Smooth muscle cell (in vitro differentiated cells): Measurements from ENCODE around the gene MYO3B. TPM values are rescaled to one million over a fixed set of nuclear protein-coding genes. Genes with fewer than 3 reads are reported as not detected.

Experiments
- DNase-seq: peaks from one replicate; lab custom pipeline; 2025; ENCODE audit not compliant: unreplicated experiment; lab: John Stamatoyannopoulos, UW
- H2AFZ ChIP-seq: fragments of 200-600 bp; sonication (generic); 2 replicates; pipeline ENCODE4 v1.6.0; 2016; ENCODE audit warnings: antibody characterized with exemption, low read depth, mild to moderate bottlenecking
- H3F3A ChIP-seq: fragments of 200-600 bp; sonication (generic); 2 replicates; pipeline ENCODE4 v1.6.0; 2017; ENCODE audit warnings: antibody characterized with exemption, low read depth
- H3K27ac ChIP-seq: fragments of 200-600 bp; sonication (generic); 2 replicates; pipeline ENCODE4 v1.5.1; 2016; ENCODE audit warnings: low read depth, mild to moderate bottlenecking
- H3K27me3 ChIP-seq: fragments of 200-600 bp; sonication (generic); 2 replicates; pipeline ENCODE4 v1.6.1; 2016; ENCODE audit warnings: low read depth, mild to moderate bottlenecking
- H3K36me3 ChIP-seq: fragments of 200-600 bp; sonication (generic); 2 replicates; pipeline ENCODE4 v1.5.1; 2016; ENCODE audit warnings: low read depth
- H3K4me1 ChIP-seq: fragments of 200-600 bp; sonication (generic); 2 replicates; pipeline ENCODE4 v1.5.1; 2016; ENCODE audit warnings: low read depth
- H3K4me2 ChIP-seq: fragments of 200-600 bp; sonication (generic); 2 replicates; pipeline ENCODE4 v1.6.0; 2016; ENCODE audit warnings: mild to moderate bottlenecking
- H3K4me3 ChIP-seq: fragments of 200-600 bp; sonication (generic); 2 replicates; pipeline ENCODE4 v1.5.1; 2016; ENCODE audit warnings: mild to moderate bottlenecking
- H3K79me2 ChIP-seq: fragments of 200-600 bp; sonication (generic); 2 replicates; pipeline ENCODE4 v1.6.0; 2016; ENCODE audit warnings: low read depth, mild to moderate bottlenecking
- H3K9ac ChIP-seq: fragments of 200-600 bp; sonication (generic); 2 replicates; pipeline ENCODE4 v1.6.0; 2016; ENCODE audit warnings: low read depth
- H3K9me3 ChIP-seq: fragments of 200-600 bp; sonication (generic); replicated peaks from 2 replicates; pipeline ENCODE4 v1.5.1; 2016; ENCODE audit warnings: low read depth
- H4K20me1 ChIP-seq: fragments of 200-600 bp; sonication (generic); 2 replicates; pipeline ENCODE4 v1.6.0; 2016; ENCODE audit warnings: low read depth
- CTCF ChIP-seq: fragments of 200-600 bp; sonication (generic); IDR thresholded peaks from 2 replicates; pipeline ENCODE4 v1.5.1; 2017; ENCODE audit warnings: borderline replicate concordance, mild to moderate bottlenecking, antibody characterized with exemption; ENCODE audit not compliant: insufficient read depth, poor library complexity, severe bottlenecking
- WGBS: methylation state at CpG from one replicate; pipeline ENCODE4 v1.1.7; 2016; ENCODE audit warnings: low lambda C conversion rate; 5-methylcytosine and 5-hydroxymethylcytosine counted together
- polyA plus RNA-seq: library from polyadenylated mRNA; unstranded; fragments of >200 nt; fragmentation: Nextera tagmentation; extraction: Ambion mirVana; gene quantifications from 2 replicates; pipeline ENCODE4 v1.2.1, GENCODE V29; 2016
- total RNA-seq: library from RNA; depleted of rRNA; stranded (reverse); fragments of >200 nt; gene quantifications from 2 replicates; pipeline ENCODE4 v1.2.3, GENCODE V29; 2014

MYO3B gene
- total and polyA plus RNA-seq, 2 experiments from 2014 or later, result 0.47 to 3.1 TPM

- no peak for DNase-seq
- H3F3A ChIP-seq, result no peaks in the 10 kb centered on the region
- H3K79me2 ChIP-seq, result no peaks in the 10 kb centered on the region
- H3K9ac ChIP-seq, result no peak overlapping the region
- H3K4me1 ChIP-seq, result peaks cover 5% of the 10 kb centered on the region
- WGBS, result 67% methylated on average over 3 of the region's 3 CpGs
- no peaks in the 10 kb centered on the region for H3K27me3 ChIP-seq
- no peak overlapping the region for H3K27ac ChIP-seq
- no peak overlapping the region for H3K4me2 ChIP-seq
- H2AFZ ChIP-seq, result peak overlapping the region; percentile 72
- H3K4me3 ChIP-seq, result no peak overlapping the region
- no peaks in the 10 kb centered on the region for H4K20me1 ChIP-seq
- no peaks in the 10 kb centered on the region for H3K36me3 ChIP-seq
- H3K9me3 ChIP-seq, result no peaks in the 10 kb centered on the region
- TF ChIP-seq CTCF, result no peak
Measured at GRCh38 chr2:170485254-170486026, 307.5 kb downstream of the MYO3B start.

- peaks cover 5% of the 10 kb centered on the region for H3K4me1 ChIP-seq
- no peaks in the 10 kb centered on the region for H3F3A ChIP-seq
- no peak overlapping the region for H3K4me3 ChIP-seq
- H3K9ac ChIP-seq, result no peak overlapping the region
- 95% methylated on average over 3 of the region's 3 CpGs for WGBS
- H2AFZ ChIP-seq, result no peak overlapping the region
- no peaks in the 10 kb centered on the region for H3K79me2 ChIP-seq
- no peaks in the 10 kb centered on the region for H4K20me1 ChIP-seq
- no peak overlapping the region for H3K4me2 ChIP-seq
- no peak overlapping the region for H3K27ac ChIP-seq
- no peak for DNase-seq
- H3K9me3 ChIP-seq, result no peaks in the 10 kb centered on the region
- TF ChIP-seq CTCF, result no peak
- H3K27me3 ChIP-seq, result no peaks in the 10 kb centered on the region
- no peaks in the 10 kb centered on the region for H3K36me3 ChIP-seq
Measured at GRCh38 chr2:170486730-170487129, 308.8 kb downstream of the MYO3B start.

- H3K27ac ChIP-seq, result no peak overlapping the region
- no peak for DNase-seq
- H3K9ac ChIP-seq, result no peak overlapping the region
- no peaks in the 10 kb centered on the region for H3K36me3 ChIP-seq
- H2AFZ ChIP-seq, result no peak overlapping the region
- no peak overlapping the region for H3K4me2 ChIP-seq
- no peak for TF ChIP-seq CTCF
- H3K27me3 ChIP-seq, result no peaks in the 10 kb centered on the region
- H3K4me1 ChIP-seq, result peaks cover 5% of the 10 kb centered on the region
- H3K9me3 ChIP-seq, result no peaks in the 10 kb centered on the region
- H3F3A ChIP-seq, result no peaks in the 10 kb centered on the region
- H4K20me1 ChIP-seq, result no peaks in the 10 kb centered on the region
- WGBS, result 91% methylated on average over 1 of the region's 1 CpG
- H3K4me3 ChIP-seq, result no peak overlapping the region
- no peaks in the 10 kb centered on the region for H3K79me2 ChIP-seq
Measured at GRCh38 chr2:170488807-170489206, 310.9 kb downstream of the MYO3B start.

GRCh38 chr2:170492010-170492409, 314.1 kb downstream of the MYO3B start:
- WGBS, result 92% methylated on average over 3 of the region's 3 CpGs
- H3K9ac ChIP-seq, result no peak overlapping the region
- no peak overlapping the region for H2AFZ ChIP-seq

More at GRCh38 chr2:170492010-170492409, 314.1 kb downstream of the MYO3B start:
- no peaks in the 10 kb centered on the region for H3K36me3 ChIP-seq
- H3K27me3 ChIP-seq, result no peaks in the 10 kb centered on the region
- no peak for DNase-seq
- no peak overlapping the region for H3K4me2 ChIP-seq
- no peaks in the 10 kb centered on the region for H3K79me2 ChIP-seq
- no peak for TF ChIP-seq CTCF
- no peaks in the 10 kb centered on the region for H3K4me1 ChIP-seq
- H4K20me1 ChIP-seq, result no peaks in the 10 kb centered on the region
- no peak overlapping the region for H3K27ac ChIP-seq
- H3F3A ChIP-seq, result no peaks in the 10 kb centered on the region
- no peaks in the 10 kb centered on the region for H3K9me3 ChIP-seq
- H3K4me3 ChIP-seq, result no peak overlapping the region
